Measurements from ENCODE around the gene P2RY12. TPM values are rescaled to one million over a fixed set of nuclear protein-coding genes. Genes with fewer than 3 reads are reported as not detected.

P2RY12 gene
- total and polyA plus RNA-seq, 2 of the 4 experiments (the other 2 are of a cell fraction), result not detected

DNA sequence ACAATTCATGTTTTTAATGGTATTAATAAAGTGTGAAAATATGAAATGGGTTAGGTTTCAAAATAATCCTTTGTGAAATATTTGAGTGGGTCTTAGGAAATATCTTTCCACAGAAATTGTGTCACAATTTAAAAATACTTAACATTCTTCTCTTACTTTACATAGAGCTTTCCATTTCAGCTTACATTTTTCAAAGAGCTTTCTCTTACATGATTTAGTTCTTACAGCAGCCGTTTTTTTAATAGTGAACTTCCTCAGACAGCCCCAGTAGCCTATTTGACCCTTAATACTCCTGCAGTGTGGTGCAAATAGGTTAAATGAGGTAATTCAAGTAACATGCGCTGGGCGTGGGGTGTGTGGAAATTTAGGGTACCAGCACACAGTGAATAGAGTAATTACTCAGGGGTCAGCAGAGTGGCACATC, 21.8 kb downstream of the P2RY12 start:
- Histone ChIP-seq H3K14ac (replicated peaks; ENCODE audit: low read depth, low read length) (no peak overlapping the region), H3K56ac (ENCODE audit: extremely low read depth, insufficient read depth, low read length) (no peak overlapping the region), H3K9me1 (ENCODE audit: insufficient read depth, low read length) (no peaks in the 10 kb centered on the region), H2AK9ac (replicated peaks; ENCODE audit: low read depth, low read length, poor library complexity) (no peak overlapping the region), H4K5ac (ENCODE audit: low read depth, low read length) (no peak overlapping the region; the same call in 1 of the 2 replicates), H4K20me1 (ENCODE audit: insufficient read depth, low read length) (no peaks in the 10 kb centered on the region), H4K8ac (ENCODE audit: low read depth in 2 of 2, low read length in 2 of 2) (no peak overlapping the region), H3K4me1 (ENCODE audit: control insufficient read depth, insufficient read depth, low read length) (peaks cover 5% of the 10 kb centered on the region), H2AK5ac (ENCODE audit: low read depth, low read length) (no peak overlapping the region), H2BK120ac (ENCODE audit: low read depth, low read length) (no peak overlapping the region), H2AFZ (replicated peaks; ENCODE audit: low read length, poor library complexity) (no peak overlapping the region), H3K4me3 (ENCODE audit: insufficient read depth, low read depth, low read length) (no peak overlapping the region), H3K79me1 (ENCODE audit: low read depth in 1 of 2, low read length in 2 of 2) (no peaks in the 10 kb centered on the region), H2BK5ac (ENCODE audit: low read depth, low read length, poor library complexity, severe bottlenecking) (no peak overlapping the region), H3K23ac (ENCODE audit: low read depth, low read length) (no peak overlapping the region), H3K4me2 (ENCODE audit: low read depth, low read length) (peak overlapping the region; percentile 55), H2BK20ac (ENCODE audit: low read depth, low read length) (no peak overlapping the region), H3K9me3 (ENCODE audit: control insufficient read depth, insufficient read depth, low read length) (no peaks in the 10 kb centered on the region), H3K36me3 (ENCODE audit: control insufficient read depth, insufficient read depth, low read length) (no peaks in the 10 kb centered on the region), H4K91ac (ENCODE audit: insufficient read depth, low read depth, low read length) (no peak overlapping the region), H2BK15ac (ENCODE audit: low read depth, low read length) (no peak overlapping the region), H3K4ac (ENCODE audit: low read depth, low read length) (no peak overlapping the region), H3K18ac (ENCODE audit: low read depth, low read length) (0 out of 2 replicates have a peak overlapping the region, but pooled peaks have one; percentile 28), H3K9ac (ENCODE audit: low read depth, low read length) (no peak overlapping the region), H3K27ac (ENCODE audit: insufficient read depth, low read length) (no peak overlapping the region), H3K27me3 (ENCODE audit: control insufficient read depth, insufficient read depth, low read length) (no peaks in the 10 kb centered on the region)
- DNase-seq (no peak), ATAC-seq (ENCODE audit: low read depth) (peak; percentile 86)
- intact Hi-C loops (cut with micrococcal nuclease), result loop anchor here (1.0 kb wide), 1 partner anchor 16 kb away; no protein-coding TSS in a partner anchor
- dilution Hi-C loops (cut with HindIII; ENCODE audit: low sequenced_read_pairs, unreplicated experiment), result no loop called here
- ChIA-PET CTCF (interaction anchor here (0.5 to 0.6 kb wide), 2 partner anchors 11 to 485 kb away, joined by 3 read pairs; no protein-coding TSS in a partner anchor), POLR2A (ENCODE audit: unreplicated experiment) (interaction anchor here (0.6 kb wide), 1 partner anchor 1454 kb away, joined by 3 read pairs; no protein-coding TSS in a partner anchor)
- no TSS peak for BruUV-seq (replicated peaks)
- WGBS, 2 experiments (ENCODE audit: extremely low coverage in 2 of 2, insufficient read length in 1 of 2), result no CpG with 5 or more reads among the region's 3 CpGs
- TF ChIP-seq RAD21 (IDR thresholded peaks at IDR 0.05; ENCODE audit: low read length) (no peak), BHLHE40 (IDR thresholded peaks at IDR 0.05; ENCODE audit: low read depth, low read length) (no peak)
- in situ Hi-C loops (cut with MboI; ENCODE audit: low sequenced_read_pairs), result no loop called here
